Pancreas (tissue), 10 donors: Measurements from ENCODE around the gene ERI3. TPM values are rescaled to one million over a fixed set of nuclear protein-coding genes. Genes with fewer than 3 reads are reported as not detected.

Experiments used
- ATAC-seq, 4 donors: fragments of 200-7000 bp; cut with Tn5 transposase; one replicate each; pipeline versions ENCODE4 v1.8.0 to v1.9.1; 2020; ENCODE audit warnings: mild to moderate bottlenecking in 4 of 4, moderate library complexity in 4 of 4
- DNase-seq, 6 donors: peaks; one replicate each; pipeline ENCODE4 v3.0.0-alpha.2; 2020
- FAIRE-seq: peaks from 2 replicates; lab custom pipeline; 2012; peaks lifted over from hg19 to GRCh38; lab: Jason Lieb, UNC
- H3K27ac ChIP-seq, 4 donors: fragments of 200-600 bp; sonication (generic); 1 replicate in 3 of 4; 2 replicates in 1 of 4; pipeline versions ENCODE4 v1.5.0 to v1.8.0; 2020
- H3K27me3 ChIP-seq, 4 donors: fragments of 200-600 bp; one replicate each; pipeline ENCODE4 v1.8.0; 2021
- H3K36me3 ChIP-seq, 3 donors: fragments of 200-600 bp; sonication (generic) in 1 of 3; one replicate each; pipeline versions ENCODE4 v1.5.0 to v1.8.0; 2020 to 2021
- H3K4me1 ChIP-seq, 3 donors: fragments of 200-600 bp; one replicate each; pipeline ENCODE4 v1.8.0; 2021
- H3K4me3 ChIP-seq, 4 donors: fragments of 200-600 bp; sonication (generic) in 2 of 4; one replicate each; pipeline versions ENCODE4 v1.5.0 to v1.8.0; 2020 to 2021
- H3K9me3 ChIP-seq, 4 donors: fragments of 200-600 bp; one replicate each; pipeline ENCODE4 v1.8.0; 2021
- WGBS, 2 donors: extraction: QIAGEN DNeasy Blood & Tissue Kit; methylation state at CpG; one replicate each; pipeline ENCODE4 v1.1.7; 2013; 5-methylcytosine and 5-hydroxymethylcytosine counted together
- intact Hi-C, 3 donors: fragments of 100-400 bp; cut with DNase I; formaldehyde crosslinking; loops; one replicate each; pipeline versions ENCODE4 v1.11.1 to v1.14.2; 2022
- polyA plus RNA-seq, 2 donors: library from polyadenylated mRNA; stranded (reverse); fragments of 200-250 nt; gene quantifications; one replicate each; pipeline ENCODE4 v1.2.3, GENCODE V29; 2013
- total RNA-seq, 6 donors: library from RNA; stranded (reverse); fragmentation: NEBNext Ultra II Directional in 4 of 6; extraction: Animal tissue kit (Norgen Biotek cat#: 25700) in 4 of 6; gene quantifications; one replicate each; pipeline versions ENCODE4 v1.2.1 to v1.2.4, GENCODE V29; 2021 to 2023
- TF ChIP-seq, protein P1 (sequence below), 4 donors: fragments of 200-600 bp; sonication (generic) in 3 of 4; IDR thresholded peaks; one replicate each; pipeline versions ENCODE4 v1.5.0 to v1.8.0; 2021; ENCODE audit warnings: antibody characterized with exemption in 4 of 4
- donor health status: healthy with polysubstance abuse.
- donor health status: DM: no; HTN: no; CAD: no; lungs with moderate emphysema.
- donor health status: DM: no; HTN: no; CAD: no.
- donor health status: control.
- donor health status: control.
- donor health status: Bipolar disorder and iron deficiency.
- donor health status: DM: yes; HTN: yes; CAD: no.
- donor health status: DM: no; HTN: no; CAD: no.
- donor health status: DM: no; HTN: no; CAD: no.
- donor health status: DM: yes; HTN: yes; CAD: no.

The ERI3 gene
- total and polyA plus RNA-seq, 8 donors: 18.9 to 33.7 (median 21.8) TPM

DNA sequence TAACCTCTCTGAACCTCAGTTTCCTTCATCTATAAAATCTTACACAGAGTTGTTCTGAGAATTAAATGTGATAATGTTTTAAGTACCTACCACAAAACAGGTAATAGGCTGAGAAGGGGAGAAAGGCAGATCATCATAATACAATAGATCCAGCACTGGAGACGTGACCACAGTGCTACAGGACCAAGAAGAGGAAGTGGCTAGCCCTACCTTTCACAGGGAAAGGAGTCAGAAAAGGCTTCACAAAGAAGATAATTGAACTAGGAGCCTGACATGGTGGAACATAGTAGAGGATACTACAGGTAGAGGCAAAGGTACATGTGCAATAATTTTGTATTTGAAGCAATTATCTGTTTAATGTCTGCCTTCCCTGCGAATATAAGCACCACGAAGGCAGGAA lies 45.1 kb downstream of the ERI3 start:
- Histone ChIP-seq H3K36me3 (peaks cover 0 to 26% (median 11%) of the 10 kb centered on the region in 3 donors), H3K27ac (no peak overlapping the region), H3K4me3 (no peak overlapping the region), H3K4me1 (peaks cover 0 to 14% (median 6%) of the 10 kb centered on the region in 3 donors), H3K9me3 (no peaks in the 10 kb centered on the region), H3K27me3 (no peaks in the 10 kb centered on the region)
- no peak for DNase-seq
- 95% methylated on average over 3 of the region's 3 CpGs for WGBS, 2 donors
- no peak for FAIRE-seq
- ATAC-seq: no peak
- intact Hi-C loops: no loop called here
- TF ChIP-seq, protein P1, sequence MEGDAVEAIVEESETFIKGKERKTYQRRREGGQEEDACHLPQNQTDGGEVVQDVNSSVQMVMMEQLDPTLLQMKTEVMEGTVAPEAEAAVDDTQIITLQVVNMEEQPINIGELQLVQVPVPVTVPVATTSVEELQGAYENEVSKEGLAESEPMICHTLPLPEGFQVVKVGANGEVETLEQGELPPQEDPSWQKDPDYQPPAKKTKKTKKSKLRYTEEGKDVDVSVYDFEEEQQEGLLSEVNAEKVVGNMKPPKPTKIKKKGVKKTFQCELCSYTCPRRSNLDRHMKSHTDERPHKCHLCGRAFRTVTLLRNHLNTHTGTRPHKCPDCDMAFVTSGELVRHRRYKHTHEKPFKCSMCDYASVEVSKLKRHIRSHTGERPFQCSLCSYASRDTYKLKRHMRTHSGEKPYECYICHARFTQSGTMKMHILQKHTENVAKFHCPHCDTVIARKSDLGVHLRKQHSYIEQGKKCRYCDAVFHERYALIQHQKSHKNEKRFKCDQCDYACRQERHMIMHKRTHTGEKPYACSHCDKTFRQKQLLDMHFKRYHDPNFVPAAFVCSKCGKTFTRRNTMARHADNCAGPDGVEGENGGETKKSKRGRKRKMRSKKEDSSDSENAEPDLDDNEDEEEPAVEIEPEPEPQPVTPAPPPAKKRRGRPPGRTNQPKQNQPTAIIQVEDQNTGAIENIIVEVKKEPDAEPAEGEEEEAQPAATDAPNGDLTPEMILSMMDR (IDR thresholded peaks at IDR 0.05): no peak

DNA sequence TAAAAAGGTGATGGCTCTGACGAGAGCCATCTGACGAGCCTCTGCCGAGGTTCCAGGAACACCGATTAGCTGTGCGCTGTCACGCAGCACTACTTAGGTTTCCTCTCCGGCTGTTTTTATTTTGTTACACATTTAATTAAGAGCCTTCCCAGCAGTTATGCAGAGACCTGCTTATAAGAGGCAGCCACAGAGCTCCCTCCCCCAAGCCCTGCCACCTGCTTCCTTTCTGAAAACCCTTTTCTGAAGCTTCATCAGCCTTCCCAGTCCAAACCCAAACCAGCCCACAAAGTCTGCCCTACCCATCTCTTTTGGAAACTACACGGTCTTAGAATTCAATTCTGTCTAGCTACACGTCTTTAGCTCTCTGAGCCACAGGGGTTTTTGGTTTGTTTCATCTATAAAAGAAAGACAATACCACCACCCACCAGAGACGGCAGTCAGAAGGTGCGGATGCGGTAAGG lies 49.1 kb downstream of the ERI3 start:
- peaks cover 0 to 26% (median 11%) of the 10 kb centered on the region in 3 donors for H3K36me3 ChIP-seq
- no peak overlapping the region for H3K4me3 ChIP-seq
- DNase-seq (no peak), FAIRE-seq (no peak), ATAC-seq (no peak)
- H3K9me3 ChIP-seq: no peaks in the 10 kb centered on the region
- no peaks in the 10 kb centered on the region for H3K4me1 ChIP-seq
- intact Hi-C loops: no loop called here
- TF ChIP-seq, protein P1 (IDR thresholded peaks at IDR 0.05): no peak
- WGBS, 2 donors: 83 to 86% methylated on average over 12 of the region's 12 CpGs
- H3K27me3 ChIP-seq: no peaks in the 10 kb centered on the region
- H3K27ac ChIP-seq: no peak overlapping the region

DNA sequence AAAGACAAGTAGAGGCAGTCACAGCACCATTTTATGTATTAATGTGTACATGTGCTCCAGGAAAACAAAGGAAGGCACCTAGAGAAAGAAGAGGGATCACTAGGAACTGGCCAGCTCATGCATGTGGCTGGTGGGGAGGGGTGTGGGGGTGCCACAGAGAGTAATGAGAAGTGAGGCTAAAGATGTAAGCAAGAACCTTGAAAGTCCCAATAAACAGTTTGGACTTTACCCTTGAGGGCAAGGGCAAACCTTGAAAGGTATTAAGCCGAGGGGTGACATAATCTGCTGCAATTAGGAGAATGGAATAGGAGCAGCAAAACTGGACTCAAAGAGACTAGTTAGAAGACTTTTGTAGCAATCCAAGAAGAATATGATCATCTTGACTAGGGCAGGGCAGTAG lies 51.5 kb downstream of the ERI3 start:
- FAIRE-seq: no peak
- intact Hi-C loops: no loop called here

DNA sequence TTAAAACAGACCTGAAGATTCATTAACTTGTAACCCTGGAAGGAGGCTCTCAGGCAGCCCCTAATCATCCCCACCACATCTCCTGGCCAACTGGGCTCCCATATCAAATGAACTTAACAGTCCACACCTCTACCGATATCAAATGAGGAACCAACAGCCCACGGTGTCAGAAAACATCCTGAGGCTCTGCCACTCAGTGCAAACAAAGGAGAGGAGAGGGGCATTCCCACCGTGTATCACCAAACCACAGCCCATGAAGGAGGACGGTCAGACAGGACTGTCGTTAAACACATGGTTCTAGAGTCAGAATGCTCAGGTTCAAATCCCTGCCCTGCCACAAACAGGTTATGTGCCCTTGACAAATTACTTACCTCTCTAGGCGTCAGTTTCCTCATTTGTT lies 52.5 kb downstream of the ERI3 start:
- Histone ChIP-seq H3K4me3 (no peak overlapping the region), H3K36me3 (peaks cover 0 to 21% (median 11%) of the 10 kb centered on the region in 3 donors), H3K27me3 (no peaks in the 10 kb centered on the region), H3K27ac (no peak overlapping the region), H3K9me3 (no peaks in the 10 kb centered on the region), H3K4me1 (no peaks in the 10 kb centered on the region)
- ATAC-seq (no peak), FAIRE-seq (no peak), DNase-seq (no peak)
- TF ChIP-seq, protein P1 (IDR thresholded peaks at IDR 0.05): no peak
- intact Hi-C loops: no loop called here
- WGBS, 2 donors: 78 to 87% methylated on average over 6 of the region's 6 CpGs

More for the DNA sequence above, 51.5 kb downstream of the ERI3 start:
- Histone ChIP-seq H3K27me3 (no peaks in the 10 kb centered on the region), H3K4me1 (no peaks in the 10 kb centered on the region), H3K36me3 (peaks cover 0 to 26% (median 11%) of the 10 kb centered on the region in 3 donors), H3K27ac (no peak overlapping the region), H3K9me3 (no peaks in the 10 kb centered on the region), H3K4me3 (no peak overlapping the region)
- ATAC-seq (no peak), DNase-seq (no peak)
- WGBS, 2 donors: 89 to 97% methylated on average over 1 of the region's 1 CpG
- TF ChIP-seq, protein P1 (IDR thresholded peaks at IDR 0.05): no peak

DNA sequence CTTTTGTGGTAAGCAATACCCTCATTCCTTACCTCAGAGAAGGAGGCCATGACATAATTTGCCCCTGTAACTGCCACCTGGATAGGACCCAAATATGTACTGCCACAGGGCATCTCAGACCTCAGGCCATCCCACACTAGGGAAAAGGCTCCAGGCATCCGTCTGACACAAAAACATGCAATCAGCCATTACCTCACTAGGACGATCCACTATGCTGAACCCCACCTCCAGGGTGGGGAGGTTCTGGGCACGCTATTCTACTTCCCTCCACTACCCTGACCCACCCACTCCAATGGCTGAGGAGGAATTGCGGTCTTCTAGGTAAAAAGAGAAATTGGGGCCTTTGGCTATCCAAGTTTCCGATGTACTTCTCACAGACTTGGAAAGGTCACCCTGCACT lies 53.6 kb downstream of the ERI3 start:
- TF ChIP-seq, protein P1 (IDR thresholded peaks at IDR 0.05): no peak
- FAIRE-seq (no peak), DNase-seq (no peak), ATAC-seq (no peak)
- no peaks in the 10 kb centered on the region for H3K9me3 ChIP-seq
- peaks cover 0 to 22% (median 5%) of the 10 kb centered on the region in 3 donors for H3K36me3 ChIP-seq
- no peaks in the 10 kb centered on the region for H3K4me1 ChIP-seq
- no peak overlapping the region for H3K4me3 ChIP-seq
- 91 to 97% methylated on average over 5 of the region's 5 CpGs for WGBS, 2 donors
- intact Hi-C loops: no loop called here
- no peaks in the 10 kb centered on the region for H3K27me3 ChIP-seq
- no peak overlapping the region for H3K27ac ChIP-seq
